ENCODE measurements around the gene RSPH6A. TPM values are rescaled to one million over a fixed set of nuclear protein-coding genes. Genes with fewer than 3 reads are reported as not detected.

RSPH6A gene
- total RNA-seq, 1 donor from 2014 or later = 0.28 TPM

- peaks cover 2% of the 10 kb centered on the region for H3K4me1 Mint-ChIP-seq (ENCODE audit: unreplicated experiment)
- H3K4me3 Mint-ChIP-seq (ENCODE audit: unreplicated experiment) = no peak overlapping the region
- H3K27ac Mint-ChIP-seq (ENCODE audit: unreplicated experiment) = no peak overlapping the region
Observed at GRCh38 chr19:45825917-45826893, 11.1 kb upstream of the RSPH6A start.

GRCh38 chr19:45825263-45825605 lies 10.1 kb upstream of the RSPH6A start:
- no peak for TF ChIP-seq CTCF (IDR thresholded peaks at IDR 0.05; ENCODE audit: unreplicated experiment)
- H3K36me3 Mint-ChIP-seq (ENCODE audit: low read depth, unreplicated experiment) = peaks cover 35% of the 10 kb centered on the region
- H3K9me3 Mint-ChIP-seq (ENCODE audit: unreplicated experiment) = no peaks in the 10 kb centered on the region

More at GRCh38 chr19:45825917-45826893, 11.1 kb upstream of the RSPH6A start:
- H3K27me3 Mint-ChIP-seq (ENCODE audit: unreplicated experiment) = peaks cover 24% of the 10 kb centered on the region
- H3K9me3 Mint-ChIP-seq (ENCODE audit: unreplicated experiment) = no peaks in the 10 kb centered on the region
- no peak for DNase-seq (ENCODE audit: low spot score)
- TF ChIP-seq CTCF (IDR thresholded peaks at IDR 0.05; ENCODE audit: unreplicated experiment) = no peak
- peaks cover 40% of the 10 kb centered on the region for H3K36me3 Mint-ChIP-seq (ENCODE audit: low read depth, unreplicated experiment)

GRCh38 chr19:45824531-45825262 lies 9.6 kb upstream of the RSPH6A start:
- peak overlapping the region; percentile 62 for H3K27ac Mint-ChIP-seq (ENCODE audit: unreplicated experiment)
- H3K36me3 Mint-ChIP-seq (ENCODE audit: low read depth, unreplicated experiment) = peaks cover 33% of the 10 kb centered on the region
- H3K4me1 Mint-ChIP-seq (ENCODE audit: unreplicated experiment) = peaks cover 3% of the 10 kb centered on the region
- DNase-seq (ENCODE audit: low spot score) = no peak
- H3K4me3 Mint-ChIP-seq (ENCODE audit: unreplicated experiment) = peak overlapping the region; percentile 18
- H3K27me3 Mint-ChIP-seq (ENCODE audit: unreplicated experiment) = peaks cover 25% of the 10 kb centered on the region
- H3K9me3 Mint-ChIP-seq (ENCODE audit: unreplicated experiment) = no peaks in the 10 kb centered on the region
- no peak for TF ChIP-seq CTCF (IDR thresholded peaks at IDR 0.05; ENCODE audit: unreplicated experiment)

More at GRCh38 chr19:45825263-45825605, 10.1 kb upstream of the RSPH6A start:
- Mint-ChIP-seq H3K27me3 (ENCODE audit: unreplicated experiment) (peaks cover 24% of the 10 kb centered on the region), H3K4me1 (ENCODE audit: unreplicated experiment) (peaks cover 3% of the 10 kb centered on the region), H3K27ac (ENCODE audit: unreplicated experiment) (no peak overlapping the region), H3K4me3 (ENCODE audit: unreplicated experiment) (no peak overlapping the region)
- DNase-seq (ENCODE audit: low spot score) = no peak

GRCh38 chr19:45824041-45824471 lies 8.9 kb upstream of the RSPH6A start:
- Mint-ChIP-seq H3K4me3 (ENCODE audit: unreplicated experiment) (no peak overlapping the region), H3K4me1 (ENCODE audit: unreplicated experiment) (peaks cover 3% of the 10 kb centered on the region), H3K27me3 (ENCODE audit: unreplicated experiment) (peaks cover 28% of the 10 kb centered on the region), H3K27ac (ENCODE audit: unreplicated experiment) (peak overlapping the region; percentile 62), H3K36me3 (ENCODE audit: low read depth, unreplicated experiment) (peaks cover 26% of the 10 kb centered on the region), H3K9me3 (ENCODE audit: unreplicated experiment) (no peaks in the 10 kb centered on the region)
- DNase-seq (ENCODE audit: low spot score) = no peak
- TF ChIP-seq CTCF (IDR thresholded peaks at IDR 0.05; ENCODE audit: unreplicated experiment) = no peak

Data from endothelial cell (in vitro differentiated cells).